Suprapubic skin (tissue), 3 donors: ENCODE data around the gene PIGR.

ENCODE experiments used
- EP300 ChIP-seq: sonication (generic); formaldehyde crosslinking; IDR thresholded peaks from one replicate; pipeline ENCODE4 v1.6.1; 2017; ENCODE audit warnings: antibody characterized with exemption
- POLR2A ChIP-seq, 2 donors: fragments of 450-650 bp; IDR thresholded peaks; one replicate each; pipeline ENCODE4 v1.6.1; 2017; ENCODE audit warnings: antibody characterized with exemption in 2 of 2, mild to moderate bottlenecking in 2 of 2, moderate library complexity in 2 of 2
- TF ChIP-seq, protein P1 (sequence below), 2 donors: fragments of 200-600 bp in 1 of 2; fragments of 450-650 bp in 1 of 2; sonication (generic) in 1 of 2; IDR thresholded peaks; one replicate each; pipeline ENCODE4 v1.5.1; 2016 to 2019; ENCODE audit warnings: antibody characterized with exemption in 2 of 2, mild to moderate bottlenecking in 1 of 2, moderate library complexity in 1 of 2

- TF ChIP-seq POLR2A (IDR thresholded peaks at IDR 0.05), result no peak
- TF ChIP-seq, protein P1, sequence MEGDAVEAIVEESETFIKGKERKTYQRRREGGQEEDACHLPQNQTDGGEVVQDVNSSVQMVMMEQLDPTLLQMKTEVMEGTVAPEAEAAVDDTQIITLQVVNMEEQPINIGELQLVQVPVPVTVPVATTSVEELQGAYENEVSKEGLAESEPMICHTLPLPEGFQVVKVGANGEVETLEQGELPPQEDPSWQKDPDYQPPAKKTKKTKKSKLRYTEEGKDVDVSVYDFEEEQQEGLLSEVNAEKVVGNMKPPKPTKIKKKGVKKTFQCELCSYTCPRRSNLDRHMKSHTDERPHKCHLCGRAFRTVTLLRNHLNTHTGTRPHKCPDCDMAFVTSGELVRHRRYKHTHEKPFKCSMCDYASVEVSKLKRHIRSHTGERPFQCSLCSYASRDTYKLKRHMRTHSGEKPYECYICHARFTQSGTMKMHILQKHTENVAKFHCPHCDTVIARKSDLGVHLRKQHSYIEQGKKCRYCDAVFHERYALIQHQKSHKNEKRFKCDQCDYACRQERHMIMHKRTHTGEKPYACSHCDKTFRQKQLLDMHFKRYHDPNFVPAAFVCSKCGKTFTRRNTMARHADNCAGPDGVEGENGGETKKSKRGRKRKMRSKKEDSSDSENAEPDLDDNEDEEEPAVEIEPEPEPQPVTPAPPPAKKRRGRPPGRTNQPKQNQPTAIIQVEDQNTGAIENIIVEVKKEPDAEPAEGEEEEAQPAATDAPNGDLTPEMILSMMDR (IDR thresholded peaks at IDR 0.05), result no peak
- no peak for TF ChIP-seq EP300
These were observed 63.7 kb downstream of the PIGR start for GRCh38 chr1:206882555-206882954.
